GM21528 (cell line): ENCODE data around the gene FSTL4.
"Not testable (repeated sequence)": the region's sequence is repeated elsewhere in the genome, so short reads cannot be mapped to it uniquely, and the experiment has no call there.

Source experiments
- ATAC-seq: cut with Tn5 transposase; IDR thresholded peaks from one replicate; pipeline ENCODE4 v1.9.1; 2021; ENCODE audit warnings: mild to moderate bottlenecking, moderate library complexity; ENCODE audit not compliant: unreplicated experiment, low FRiP score

FSTL4 gene

DNA sequence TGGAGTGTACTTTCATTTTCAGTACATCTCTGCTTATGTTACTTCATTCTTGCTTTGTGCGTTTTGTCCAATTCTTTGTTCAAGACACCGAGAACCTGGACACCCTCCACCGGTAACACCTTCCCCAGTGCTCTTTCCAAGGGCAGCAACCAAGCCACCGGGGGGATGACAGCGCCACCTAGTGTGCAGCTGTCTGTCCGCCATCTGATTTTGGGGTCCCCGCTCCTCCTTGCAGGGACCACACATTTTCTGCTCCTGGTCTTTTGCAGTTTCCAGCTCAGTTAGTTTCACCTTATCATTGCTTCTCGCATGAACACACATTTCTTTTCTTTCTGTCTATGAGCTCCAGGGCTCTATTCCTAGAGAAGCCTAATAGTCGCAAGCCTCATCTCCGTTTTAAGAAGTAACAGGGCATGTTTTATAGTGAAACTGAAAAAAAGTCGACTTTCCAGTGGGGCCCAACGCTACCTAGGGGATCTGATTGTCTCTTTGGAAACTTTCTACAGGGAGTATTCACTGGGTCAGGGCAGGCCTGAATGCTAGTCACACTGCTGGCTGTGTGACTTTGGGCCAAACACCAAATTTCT is 152.1 kb downstream of the FSTL4 start:
- ATAC-seq, result no peak

- no peak for ATAC-seq
Measured at GRCh38 chr5:133459474-133460160, 152.7 kb downstream of the FSTL4 start.

DNA sequence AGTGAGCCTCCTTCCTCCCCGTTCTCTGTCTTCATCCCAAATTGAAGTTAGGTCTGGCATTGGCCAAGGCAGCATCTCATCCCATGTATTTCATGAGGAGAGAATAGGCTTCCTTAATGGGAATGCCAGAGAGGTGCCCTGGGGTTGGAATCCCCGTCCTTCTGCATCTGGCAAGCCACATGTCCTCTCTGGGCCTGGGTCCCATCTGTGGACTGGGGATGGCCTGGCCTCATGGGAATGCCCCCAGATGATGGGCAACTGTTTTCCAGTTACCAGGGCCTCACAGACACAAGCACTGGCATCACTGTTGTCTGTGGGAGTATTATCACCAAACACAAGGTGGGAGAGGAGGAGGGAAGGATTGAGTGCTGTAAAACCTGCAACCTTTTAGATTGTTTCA is 153.9 kb downstream of the FSTL4 start:
- ATAC-seq, result no peak

DNA sequence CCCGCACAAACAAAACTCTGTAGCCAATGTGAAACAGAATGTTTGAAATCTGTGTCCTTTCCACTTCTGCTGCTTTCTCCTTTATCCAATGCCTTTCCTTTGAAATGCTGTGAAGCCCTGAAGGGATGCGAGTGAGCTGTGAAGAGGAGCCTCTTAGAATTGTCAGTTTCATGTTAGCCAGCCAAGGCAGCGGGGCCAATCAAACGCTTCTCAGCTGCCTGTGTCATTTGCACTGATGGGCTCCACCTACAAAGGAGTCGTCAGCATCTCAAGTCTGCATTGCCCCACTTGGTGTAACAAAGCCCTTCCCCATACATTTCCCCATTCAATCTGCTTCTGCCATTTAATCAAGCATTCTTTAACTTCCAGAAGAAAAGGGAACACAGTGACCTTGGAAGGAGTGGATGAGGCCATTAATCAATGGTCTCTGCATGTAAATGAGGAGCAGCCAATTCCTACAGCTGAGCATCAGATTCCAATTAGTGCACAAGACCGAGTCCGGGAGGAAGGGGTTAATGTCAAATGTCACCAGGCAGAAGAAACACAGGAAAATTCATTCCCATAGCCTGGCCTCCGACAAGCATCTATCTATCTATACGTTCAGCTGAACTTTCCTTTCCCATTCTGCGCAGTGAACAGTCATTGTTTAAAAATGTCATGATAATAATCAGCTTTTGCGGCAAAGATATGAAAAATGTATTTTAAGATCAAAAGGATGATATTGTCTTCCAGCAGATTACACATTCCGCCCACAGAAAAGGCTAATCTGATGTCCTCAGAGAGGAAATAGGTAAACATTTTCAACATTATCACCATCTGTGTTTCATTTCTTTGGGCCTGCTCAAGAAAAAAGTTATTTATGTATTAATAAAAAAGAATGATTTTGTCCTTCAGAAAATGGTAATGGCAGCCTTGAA is 154.6 kb downstream of the FSTL4 start:
- ATAC-seq, result no peak

DNA sequence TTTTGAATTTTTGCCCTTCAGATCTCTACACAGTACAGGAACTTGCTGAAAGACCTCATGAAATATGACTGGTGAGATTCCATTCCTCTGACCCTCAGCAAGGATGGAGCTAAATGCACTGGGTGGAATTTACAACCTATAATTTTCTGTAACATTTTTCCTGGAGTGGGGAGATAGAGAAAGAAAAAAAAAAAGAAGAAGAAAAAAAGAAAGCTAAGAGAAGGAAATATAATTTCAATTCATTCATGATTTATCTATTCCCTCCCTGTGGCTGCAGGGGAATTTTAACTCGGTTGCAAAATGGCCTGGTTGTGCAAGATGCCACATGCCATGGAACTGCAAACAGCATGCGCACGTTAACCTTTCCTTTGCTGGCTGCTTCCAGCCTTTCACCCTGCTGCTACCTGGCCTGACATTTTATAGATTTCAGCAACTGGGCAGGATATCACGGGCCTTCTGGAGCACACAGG is 155.4 kb downstream of the FSTL4 start:
- ATAC-seq, result no peak

GRCh38 chr5:133455676-133456075 is 156.7 kb downstream of the FSTL4 start:
- ATAC-seq, result no peak

DNA sequence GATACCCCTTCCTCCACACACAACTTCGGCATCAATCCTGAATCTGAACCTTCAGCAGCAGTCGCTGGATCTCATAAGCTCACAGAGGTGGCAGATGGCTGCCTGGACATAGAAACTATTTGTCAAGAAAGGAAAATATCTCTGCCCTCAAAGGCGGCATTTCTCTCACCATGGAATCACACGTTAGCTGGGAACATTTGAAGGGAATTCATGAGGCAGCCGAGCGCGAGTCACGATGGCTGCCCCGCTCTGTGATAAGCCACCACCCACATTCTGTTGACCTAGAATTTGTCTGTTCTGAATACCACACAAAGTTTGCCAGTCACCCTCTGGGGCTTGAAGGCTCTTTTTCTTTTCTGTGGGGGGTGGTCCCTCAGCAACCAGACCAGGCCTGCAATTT is 157.9 kb downstream of the FSTL4 start:
- no peak for ATAC-seq

DNA sequence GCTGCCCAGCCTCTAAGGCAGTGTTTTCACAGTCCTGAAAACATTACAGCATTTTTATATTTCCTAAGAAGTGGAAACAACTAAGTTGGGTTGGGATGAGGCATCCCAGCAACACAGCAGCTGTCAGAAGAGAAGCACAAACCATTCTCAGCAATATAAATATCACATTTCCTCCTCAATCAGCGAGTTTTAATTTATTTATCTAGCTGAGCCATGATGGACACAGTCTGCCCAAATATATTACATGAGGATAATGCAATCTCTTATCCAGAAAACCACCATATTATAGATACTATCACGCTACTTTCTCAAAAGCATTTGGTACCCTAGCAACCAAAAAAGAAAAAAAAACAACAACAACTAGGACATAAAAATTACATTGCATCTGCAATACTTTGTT is 158.5 kb downstream of the FSTL4 start:
- no peak for ATAC-seq

DNA sequence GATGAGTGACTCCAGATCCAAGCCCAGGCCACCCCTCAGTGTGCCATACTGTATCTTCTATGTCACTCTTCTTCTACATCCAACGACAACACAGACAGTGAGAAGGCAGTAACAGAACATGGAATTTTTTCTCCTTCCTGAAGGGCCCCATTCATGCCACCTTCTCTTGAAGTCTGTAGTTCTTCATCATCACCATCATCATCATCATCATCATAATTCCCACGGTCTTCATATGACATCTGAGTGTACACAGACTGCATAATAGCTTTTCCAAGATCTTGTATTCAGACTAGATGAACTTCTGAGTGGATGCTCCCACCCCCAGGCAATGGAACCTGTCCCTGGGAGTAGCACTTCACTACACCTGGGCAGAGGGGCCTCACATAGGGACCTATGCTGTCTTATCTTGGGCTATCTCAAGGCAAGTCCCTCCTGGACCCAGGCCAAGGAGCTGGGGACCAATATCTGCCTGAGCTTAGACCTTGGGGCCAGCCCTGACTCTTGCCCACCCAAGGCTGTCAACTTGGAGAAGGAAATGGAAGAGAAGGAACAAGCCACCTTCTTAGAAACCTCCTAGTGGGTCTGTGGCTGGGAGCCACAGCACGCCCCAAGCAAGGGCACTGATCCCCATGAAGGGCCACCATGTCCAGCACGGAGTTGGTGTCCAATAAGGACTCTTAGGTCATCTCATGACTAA is 159.1 kb downstream of the FSTL4 start:
- no peak for ATAC-seq

- no peak for ATAC-seq
Measured at GRCh38 chr5:133451926-133452325, 160.4 kb downstream of the FSTL4 start.

GRCh38 chr5:133450286-133450685 is 162.1 kb downstream of the FSTL4 start:
- no peak for ATAC-seq

DNA sequence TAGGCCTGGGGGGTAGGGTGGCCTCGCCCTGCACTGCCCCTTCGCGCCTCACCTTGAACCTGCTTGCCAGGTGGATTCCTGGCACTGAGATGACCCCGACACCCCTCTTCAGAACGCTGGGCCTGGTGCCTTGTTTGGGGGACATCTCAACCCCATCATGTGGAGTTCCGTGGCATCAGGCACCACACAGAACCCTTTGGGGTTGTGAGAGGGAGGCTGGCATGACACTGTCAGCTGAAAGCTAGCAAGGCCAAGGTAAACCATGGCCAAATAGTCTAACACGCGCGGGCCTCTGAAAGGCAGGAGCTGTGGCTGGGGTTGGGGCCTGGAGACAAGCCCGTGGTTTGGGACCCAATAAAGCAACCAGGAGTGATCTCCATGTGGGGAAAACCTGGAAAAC is 163.2 kb downstream of the FSTL4 start:
- ATAC-seq, result no peak

- no peak for ATAC-seq
Measured at GRCh38 chr5:133446440-133446839, 165.9 kb downstream of the FSTL4 start.

- no peak for ATAC-seq
Measured at GRCh38 chr5:133445744-133446143, 166.6 kb downstream of the FSTL4 start.

DNA sequence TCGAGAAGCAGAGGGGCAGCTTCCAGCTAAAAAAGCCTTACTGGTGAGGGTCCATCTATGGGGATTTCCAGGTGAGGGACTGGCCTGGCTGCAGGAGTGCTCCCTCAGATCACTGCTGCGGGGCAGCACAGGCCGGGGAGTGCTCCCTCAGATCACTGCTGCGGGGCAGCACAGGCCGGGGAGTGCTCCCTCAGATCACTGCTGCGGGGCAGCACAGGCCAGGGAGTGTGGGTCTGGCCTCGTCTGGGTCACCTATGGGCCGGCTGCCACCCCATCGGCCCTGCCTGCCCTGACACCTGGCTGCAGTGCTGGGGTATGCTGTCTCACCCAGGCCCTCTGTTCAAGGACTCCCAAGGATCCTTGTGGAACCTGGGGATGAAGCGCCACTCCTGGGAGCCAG is 167.1 kb downstream of the FSTL4 start:
- not testable (repeated sequence) for ATAC-seq

DNA sequence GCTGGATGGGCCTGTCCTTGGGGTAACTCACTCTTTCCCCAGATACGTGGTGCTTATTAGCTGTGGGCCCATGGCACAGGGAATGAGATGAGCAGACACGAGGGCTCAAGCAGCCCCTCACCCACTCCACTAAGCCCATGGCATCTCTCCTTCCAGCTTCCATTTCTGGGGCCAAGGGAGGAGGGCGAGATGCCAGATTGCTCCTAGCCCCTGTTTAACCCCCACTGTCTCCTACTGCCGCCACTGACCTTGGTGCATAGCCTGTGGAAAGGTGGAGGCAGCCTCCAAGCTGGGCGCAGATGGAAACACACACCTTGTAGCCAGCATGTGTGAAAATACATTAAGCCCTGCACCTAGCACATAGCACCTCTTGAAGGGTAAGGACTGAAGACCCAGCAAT is 167.6 kb downstream of the FSTL4 start:
- no peak for ATAC-seq

GRCh38 chr5:133441166-133441815 is 171.1 kb downstream of the FSTL4 start:
- ATAC-seq, result no peak

GRCh38 chr5:133440467-133441115 is 171.8 kb downstream of the FSTL4 start:
- no peak for ATAC-seq

DNA sequence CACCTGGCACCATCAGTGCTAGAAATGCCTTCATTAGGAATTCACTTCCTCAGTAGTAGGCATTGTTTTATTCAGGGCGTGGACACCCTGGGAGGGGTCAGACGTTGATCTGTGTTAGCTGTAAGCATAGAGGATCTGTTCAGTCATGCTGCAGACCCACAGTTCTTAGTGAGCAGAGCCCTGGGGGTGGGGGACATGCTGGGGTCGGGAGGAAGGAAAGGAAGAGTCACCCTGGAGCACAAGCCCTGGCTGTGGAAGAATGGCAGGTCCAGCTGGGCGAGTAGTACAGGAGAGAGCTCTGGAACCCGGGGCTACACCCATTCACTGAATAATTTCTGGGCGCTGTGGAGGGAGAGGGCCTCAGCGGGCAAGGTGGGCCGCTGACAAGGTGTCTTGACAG is 172.5 kb downstream of the FSTL4 start:
- ATAC-seq, result no peak

DNA sequence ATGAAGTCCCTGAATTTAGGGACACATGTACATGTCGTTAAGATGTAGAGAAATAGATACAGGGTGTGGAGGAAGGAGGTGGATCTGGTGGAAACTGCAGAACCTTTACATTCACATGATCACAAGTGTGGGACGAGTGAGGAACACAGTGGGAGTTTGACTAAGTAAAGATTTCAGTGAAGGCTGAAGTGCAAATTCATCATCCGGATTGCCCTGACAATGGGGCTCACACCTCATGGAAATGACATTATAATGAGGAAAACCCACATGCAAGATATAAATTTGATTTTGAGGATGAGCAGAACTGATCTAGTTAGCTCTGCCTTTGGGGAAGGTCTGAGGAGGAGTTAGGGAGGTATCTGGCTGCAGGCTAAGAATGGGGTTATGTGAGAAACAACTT is 173.9 kb downstream of the FSTL4 start:
- no peak for ATAC-seq
